GM21390 (cell line): ENCODE measurements around the gene EYS.
"Not testable (repeated sequence)": the region's sequence is repeated elsewhere in the genome, so short reads cannot be mapped to it uniquely, and the experiment has no call there.

Experiments
- ATAC-seq: cut with Tn5 transposase; IDR thresholded peaks from one replicate; pipeline ENCODE4 v1.9.1; 2021; ENCODE audit not compliant: unreplicated experiment

EYS gene

GRCh38 chr6:65469650-65470049, 237.4 kb downstream of the EYS start:
- no peak for ATAC-seq

DNA sequence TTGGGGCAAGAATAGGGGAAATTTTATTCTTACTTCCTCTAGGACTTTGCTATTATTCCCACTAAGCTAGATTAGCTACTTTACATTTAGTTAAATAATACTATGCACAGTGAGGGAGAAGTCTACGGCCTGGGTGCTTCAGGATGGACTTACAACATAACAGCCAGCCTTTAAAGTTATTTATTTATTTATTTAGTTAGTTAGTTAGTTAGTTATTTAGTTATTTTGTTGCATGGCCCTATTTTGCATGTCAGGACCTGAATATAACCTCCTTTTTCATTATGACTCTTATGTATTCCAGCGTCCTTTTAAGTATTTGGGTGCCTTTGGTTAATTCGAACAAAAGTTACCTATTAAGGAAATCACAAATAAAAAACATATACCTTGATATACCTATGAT, 238.7 kb downstream of the EYS start:
- ATAC-seq = no peak

DNA sequence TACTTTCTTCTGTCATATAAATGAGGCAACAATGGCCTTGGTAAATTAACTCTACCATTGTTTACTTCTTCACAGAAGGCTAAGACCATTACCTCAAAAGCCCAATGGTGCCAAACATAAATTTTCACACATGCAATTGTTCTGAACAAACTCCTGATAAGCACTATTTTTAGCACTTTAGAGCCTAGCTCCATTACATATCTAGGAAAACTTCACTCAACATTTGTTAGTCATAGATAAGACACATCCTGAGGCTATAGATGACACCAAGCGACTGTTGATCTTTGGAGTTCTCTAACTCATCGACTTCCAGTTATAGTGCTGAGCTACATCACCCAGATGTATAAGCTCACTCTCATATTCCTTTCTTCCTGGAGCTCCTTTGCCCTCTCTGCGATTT, 245.9 kb downstream of the EYS start:
- ATAC-seq = no peak

GRCh38 chr6:65452333-65452732, 254.7 kb downstream of the EYS start:
- no peak for ATAC-seq

DNA sequence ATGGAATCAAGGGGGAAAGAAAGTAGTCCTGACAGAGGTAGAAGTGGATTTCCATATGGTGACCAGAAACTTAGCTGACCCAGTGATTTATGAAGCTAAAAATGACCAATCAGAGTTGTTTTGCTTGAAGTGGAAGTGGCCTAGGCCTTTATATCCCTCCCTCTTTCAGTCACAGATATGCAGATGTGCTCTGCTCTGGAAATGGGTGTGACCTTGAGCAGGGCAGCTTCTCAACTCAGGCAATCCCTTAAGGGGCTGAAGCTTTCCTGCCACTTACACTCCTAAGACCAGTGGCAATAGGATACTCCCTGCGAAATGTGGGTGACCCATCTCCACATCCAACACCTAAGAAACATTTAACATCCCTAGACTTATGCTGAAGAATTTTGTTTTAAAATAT, 256.6 kb downstream of the EYS start:
- no peak for ATAC-seq

DNA sequence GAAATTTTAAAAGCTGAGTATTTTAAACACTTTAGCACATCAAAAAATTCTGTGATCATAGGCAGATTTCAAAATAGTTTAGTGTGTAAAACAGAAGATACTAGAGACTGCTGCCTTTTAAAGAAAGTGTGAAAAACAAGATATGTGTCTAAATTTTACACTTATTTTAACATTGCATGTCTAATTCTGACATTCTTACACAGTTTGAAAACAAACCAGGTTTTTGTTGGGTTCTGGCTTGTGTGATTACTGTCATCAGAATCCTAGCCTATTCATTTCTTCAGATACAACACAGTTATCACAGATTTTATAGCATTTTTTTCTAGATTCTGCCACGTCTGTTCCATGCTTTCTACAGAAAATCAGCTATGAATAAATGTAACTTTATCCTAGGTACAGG, 257.1 kb downstream of the EYS start:
- ATAC-seq = no peak

DNA sequence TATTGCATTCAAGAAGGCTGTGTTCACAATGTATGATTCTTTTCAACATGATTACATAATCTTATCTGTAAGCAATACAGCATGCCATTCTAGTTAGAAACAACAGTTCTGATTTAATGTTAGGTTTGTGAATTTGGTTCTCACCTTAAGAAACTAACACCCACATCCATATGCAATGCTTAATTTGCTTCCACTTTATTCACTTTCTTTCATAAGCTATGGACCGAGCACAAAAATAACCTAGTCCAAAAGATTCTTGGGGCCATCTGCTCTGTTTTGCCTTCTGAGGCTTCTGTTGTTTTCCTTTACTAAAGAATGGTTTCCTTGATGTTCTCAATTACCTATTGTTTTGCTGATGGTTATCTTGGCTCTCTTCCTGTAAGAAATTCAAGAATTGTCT, 258.2 kb downstream of the EYS start:
- ATAC-seq = no peak

GRCh38 chr6:65436281-65436680, 270.7 kb downstream of the EYS start:
- no peak for ATAC-seq

GRCh38 chr6:65416621-65417020, 290.4 kb downstream of the EYS start:
- no peak for ATAC-seq

GRCh38 chr6:65410309-65410708, 296.7 kb downstream of the EYS start:
- no peak for ATAC-seq

GRCh38 chr6:65402564-65402963, 304.5 kb downstream of the EYS start:
- ATAC-seq = no peak

DNA sequence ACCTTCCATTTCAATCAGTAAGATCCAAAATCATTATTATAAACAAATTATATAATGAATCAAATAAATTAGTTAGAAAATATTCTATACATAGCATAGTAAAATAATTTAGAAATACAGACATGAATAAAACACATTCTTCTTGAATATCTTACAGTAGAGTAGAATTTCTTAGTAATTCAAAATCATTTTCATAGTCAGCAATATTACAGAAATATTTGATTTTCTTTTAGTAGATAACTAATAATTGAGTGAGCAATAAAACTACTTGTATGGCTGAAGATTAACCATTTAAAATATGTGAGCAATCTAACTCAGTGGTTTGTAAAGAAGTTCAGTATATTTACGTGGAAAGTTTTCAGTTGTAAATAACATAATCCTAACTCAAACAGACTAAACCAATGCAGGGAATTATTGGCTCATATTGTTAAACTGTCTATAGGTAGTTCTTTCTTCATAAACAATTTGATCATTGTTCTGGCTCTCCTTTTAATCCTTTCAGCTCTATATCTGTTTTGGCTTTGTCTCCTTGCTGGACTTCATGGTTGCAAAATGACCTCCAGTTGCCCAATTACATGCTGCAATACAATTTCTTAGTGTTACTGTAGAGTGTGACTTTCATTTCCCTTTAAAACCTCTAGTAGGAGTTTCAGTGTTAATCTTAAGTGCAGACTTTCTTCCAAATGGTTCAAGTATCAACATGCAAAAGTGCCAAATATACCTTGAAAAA, 307.5 kb downstream of the EYS start:
- ATAC-seq = no peak

DNA sequence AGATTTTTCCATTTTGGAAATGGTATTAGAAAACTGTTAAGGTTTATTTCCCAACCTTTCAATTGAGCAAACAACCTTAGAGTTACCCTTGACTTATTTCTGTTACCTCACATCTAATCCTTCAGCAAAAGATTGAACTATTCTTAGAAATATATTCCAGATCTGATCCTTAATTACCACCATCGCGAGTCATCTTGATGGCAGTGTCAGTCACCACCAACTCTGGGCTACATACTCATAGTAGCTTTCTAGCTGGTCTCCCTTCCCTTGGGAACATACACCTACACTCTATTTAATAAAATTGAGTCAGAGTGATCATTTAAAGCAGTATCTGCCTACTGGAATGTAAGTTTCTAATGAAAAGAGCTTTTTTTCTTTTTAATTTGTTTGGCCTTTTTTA, 308.2 kb downstream of the EYS start:
- ATAC-seq = no peak

- ATAC-seq = no peak
These were observed 356.5 kb downstream of the EYS start for GRCh38 chr6:65350530-65350929.

DNA sequence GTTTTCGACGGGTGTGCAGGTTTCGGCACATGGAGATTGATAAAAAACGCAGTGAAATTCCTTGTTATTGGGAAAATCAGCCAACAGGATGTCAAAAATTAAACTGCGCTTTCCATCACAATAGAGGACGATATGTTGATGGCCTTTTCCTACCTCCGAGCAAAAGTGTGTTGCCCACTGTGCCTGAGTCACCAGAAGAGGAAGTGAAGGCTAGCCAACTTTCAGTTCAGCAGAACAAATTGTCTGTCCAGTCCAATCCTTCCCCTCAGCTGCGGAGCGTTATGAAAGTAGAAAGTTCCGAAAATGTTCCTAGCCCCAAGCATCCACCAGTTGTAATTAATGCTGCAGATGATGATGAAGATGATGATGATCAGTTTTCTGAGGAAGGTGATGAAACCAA, 404.4 kb downstream of the EYS start:
- ATAC-seq = not testable (repeated sequence)

DNA sequence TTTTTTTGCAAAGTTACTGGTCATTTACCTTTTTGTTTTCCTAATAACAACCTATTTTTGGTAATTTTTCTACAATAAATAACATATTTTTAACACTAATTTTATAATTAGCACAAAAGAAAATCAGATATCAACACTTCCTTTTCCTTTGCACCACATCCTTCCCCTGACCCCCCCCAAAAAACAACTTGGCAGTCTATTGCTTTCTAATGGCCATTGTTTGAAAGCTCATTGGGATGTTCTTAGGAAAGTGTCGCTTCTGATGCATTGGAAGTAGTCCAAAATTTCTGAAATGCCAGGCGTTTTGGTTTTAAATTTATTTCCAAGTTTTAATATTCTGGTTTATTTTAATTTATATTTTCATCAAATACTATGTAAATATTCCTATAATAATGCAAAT, 407.8 kb downstream of the EYS start:
- ATAC-seq = no peak

DNA sequence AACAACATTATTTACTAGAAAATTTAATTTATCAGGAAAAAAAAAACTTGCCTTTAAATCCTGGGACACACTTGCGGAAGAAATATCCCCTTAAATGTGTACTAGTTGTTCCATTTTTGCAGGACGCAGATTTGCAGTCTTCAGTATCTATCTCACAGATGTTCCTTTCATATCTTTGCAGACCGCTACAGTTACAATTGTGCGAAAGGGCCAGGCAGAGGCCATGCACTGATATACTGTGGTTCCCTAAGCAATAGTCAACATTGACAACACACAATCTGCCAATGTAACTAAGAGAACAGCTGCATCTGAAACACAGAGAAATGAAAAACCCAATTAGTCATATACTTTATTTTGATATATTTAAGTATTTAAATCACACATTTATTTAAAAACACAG, 411.2 kb downstream of the EYS start:
- no peak for ATAC-seq

- ATAC-seq = no peak
These were observed 417.5 kb downstream of the EYS start for GRCh38 chr6:65289491-65289890.

DNA sequence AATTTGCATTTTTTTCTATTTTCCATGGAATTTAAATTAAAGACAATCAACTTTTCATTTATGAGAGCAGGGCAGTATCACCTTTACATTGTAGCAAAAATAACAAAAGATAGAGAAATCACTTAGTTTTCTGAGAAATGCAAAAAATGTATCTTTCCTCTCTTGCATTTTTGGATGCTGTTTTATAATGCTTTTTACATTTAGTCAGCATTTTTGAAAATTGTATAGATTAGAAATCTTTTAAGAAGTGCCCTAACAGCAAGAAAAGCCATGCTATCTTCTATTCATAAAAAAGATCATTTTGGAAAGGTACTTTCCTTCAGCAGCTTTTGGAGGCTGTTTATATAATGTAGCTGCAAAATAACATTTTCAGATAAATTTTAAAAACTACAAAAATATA, 421.8 kb downstream of the EYS start:
- ATAC-seq = no peak

- ATAC-seq = no peak
These were observed 427.0 kb downstream of the EYS start for GRCh38 chr6:65280060-65280459.

DNA sequence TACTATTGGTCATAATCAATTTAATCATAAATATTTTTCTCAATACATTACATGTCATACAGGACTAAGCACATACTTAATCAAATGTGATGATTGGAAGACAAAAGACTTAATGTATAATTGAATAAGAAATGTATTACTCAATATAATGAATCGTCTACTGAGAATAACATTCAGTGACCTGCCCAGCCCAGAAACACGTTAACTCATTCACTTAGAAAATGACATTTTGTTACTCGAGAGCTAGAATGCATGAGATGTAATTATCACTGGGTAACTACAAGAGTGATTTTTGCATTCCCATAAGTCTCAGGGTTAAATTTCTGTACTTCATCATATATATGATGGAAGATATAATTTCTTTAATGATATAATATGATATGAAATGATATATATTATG, 444.8 kb downstream of the EYS start:
- no peak for ATAC-seq

DNA sequence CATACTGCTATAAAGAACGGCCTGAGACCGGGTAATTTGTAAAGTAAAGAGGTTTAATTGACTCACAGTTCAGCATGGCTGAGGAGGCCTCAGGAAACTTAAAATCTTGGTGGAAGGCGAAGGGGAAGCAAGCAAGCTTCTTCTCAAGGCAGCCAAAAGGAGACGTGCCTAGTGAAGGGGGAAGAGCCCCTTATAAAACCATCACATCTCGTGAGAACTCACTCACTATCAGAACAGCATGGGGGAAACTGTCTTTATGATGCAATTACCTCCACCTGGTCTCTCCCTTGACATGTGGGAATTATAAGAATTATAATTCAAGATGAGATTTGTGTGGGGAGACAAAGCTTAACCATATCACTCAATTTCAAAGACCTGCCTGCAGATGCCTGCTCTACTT, 447.0 kb downstream of the EYS start:
- no peak for ATAC-seq

DNA sequence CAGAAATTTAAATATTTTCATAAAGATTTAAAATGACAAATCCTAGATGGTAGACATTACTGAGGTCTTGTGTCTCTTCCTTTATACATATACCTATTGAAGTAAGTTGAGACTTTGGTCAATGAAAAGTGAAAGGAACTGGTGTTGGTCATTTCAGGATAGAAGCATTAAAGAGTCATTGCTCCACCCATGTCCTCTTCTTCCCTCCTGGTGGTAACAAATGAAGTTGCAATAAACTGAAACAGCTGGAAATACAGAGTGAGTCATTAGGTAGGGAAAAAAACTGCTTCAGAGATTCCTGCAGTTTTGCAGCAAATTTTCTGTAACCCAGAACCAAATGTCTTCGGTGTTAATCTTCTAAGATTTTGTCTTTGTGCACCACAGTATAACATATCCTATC, 448.0 kb downstream of the EYS start:
- ATAC-seq = no peak
